GM18861 (cell line): ENCODE data around the gene DIP2C.

Source experiments
- ATAC-seq: cut with Tn5 transposase; IDR thresholded peaks from one replicate; pipeline ENCODE4 v1.9.1; 2021; ENCODE audit not compliant: unreplicated experiment

Gene DIP2C, protein sequence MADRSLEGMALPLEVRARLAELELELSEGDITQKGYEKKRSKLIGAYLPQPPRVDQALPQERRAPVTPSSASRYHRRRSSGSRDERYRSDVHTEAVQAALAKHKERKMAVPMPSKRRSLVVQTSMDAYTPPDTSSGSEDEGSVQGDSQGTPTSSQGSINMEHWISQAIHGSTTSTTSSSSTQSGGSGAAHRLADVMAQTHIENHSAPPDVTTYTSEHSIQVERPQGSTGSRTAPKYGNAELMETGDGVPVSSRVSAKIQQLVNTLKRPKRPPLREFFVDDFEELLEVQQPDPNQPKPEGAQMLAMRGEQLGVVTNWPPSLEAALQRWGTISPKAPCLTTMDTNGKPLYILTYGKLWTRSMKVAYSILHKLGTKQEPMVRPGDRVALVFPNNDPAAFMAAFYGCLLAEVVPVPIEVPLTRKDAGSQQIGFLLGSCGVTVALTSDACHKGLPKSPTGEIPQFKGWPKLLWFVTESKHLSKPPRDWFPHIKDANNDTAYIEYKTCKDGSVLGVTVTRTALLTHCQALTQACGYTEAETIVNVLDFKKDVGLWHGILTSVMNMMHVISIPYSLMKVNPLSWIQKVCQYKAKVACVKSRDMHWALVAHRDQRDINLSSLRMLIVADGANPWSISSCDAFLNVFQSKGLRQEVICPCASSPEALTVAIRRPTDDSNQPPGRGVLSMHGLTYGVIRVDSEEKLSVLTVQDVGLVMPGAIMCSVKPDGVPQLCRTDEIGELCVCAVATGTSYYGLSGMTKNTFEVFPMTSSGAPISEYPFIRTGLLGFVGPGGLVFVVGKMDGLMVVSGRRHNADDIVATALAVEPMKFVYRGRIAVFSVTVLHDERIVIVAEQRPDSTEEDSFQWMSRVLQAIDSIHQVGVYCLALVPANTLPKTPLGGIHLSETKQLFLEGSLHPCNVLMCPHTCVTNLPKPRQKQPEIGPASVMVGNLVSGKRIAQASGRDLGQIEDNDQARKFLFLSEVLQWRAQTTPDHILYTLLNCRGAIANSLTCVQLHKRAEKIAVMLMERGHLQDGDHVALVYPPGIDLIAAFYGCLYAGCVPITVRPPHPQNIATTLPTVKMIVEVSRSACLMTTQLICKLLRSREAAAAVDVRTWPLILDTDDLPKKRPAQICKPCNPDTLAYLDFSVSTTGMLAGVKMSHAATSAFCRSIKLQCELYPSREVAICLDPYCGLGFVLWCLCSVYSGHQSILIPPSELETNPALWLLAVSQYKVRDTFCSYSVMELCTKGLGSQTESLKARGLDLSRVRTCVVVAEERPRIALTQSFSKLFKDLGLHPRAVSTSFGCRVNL (N-terminal part only)

DNA sequence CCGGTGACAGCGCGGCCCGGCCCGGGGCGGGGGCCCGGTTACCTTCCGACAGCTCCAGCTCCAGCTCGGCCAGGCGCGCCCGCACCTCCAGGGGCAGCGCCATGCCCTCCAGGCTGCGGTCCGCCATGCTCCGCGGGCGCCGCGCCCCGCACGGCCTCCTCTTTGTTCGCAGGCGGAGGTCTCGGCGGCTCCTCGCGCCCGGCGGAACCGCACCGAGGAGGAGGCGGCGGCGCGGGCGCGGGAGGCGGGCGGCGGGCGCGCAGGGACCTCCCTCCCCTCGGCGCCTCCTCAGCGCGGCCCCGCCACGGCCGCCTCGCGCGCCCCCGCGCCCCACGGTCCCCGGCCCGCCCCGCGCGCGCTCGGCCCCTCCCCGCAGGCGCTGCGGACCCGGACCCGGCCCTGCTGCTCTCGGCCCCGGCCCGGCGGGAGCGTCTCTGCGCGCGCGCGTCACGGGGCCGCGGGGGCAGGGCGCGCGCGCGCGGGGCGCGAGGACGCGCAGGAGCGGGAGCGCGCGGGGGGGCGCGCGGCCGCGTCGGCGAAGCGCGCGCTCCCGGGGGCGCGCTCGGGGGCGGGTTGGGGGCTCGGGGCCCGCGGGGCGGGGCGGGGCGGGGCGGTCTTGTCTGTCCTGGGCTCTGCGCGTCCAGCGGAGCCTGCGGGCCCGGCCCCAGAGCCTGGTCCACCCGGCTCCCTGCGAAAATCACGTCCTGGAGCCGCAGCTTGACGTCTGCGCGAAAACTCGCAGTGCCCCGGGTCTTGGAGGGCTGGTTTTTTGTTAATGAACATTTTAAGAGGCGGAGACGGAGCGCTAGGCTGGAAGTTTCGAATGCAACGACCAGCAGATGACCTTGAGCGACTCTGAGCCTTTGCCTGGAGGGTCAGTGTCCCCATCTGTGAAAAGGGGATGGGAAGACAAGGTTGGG is at the start of gene DIP2C:
DIP2C (minus strand) TSS at position 217 of the 920 bp plus-strand sequence; CDS start at position 127, 90 bp downstream.
- ATAC-seq, result no peak

DNA sequence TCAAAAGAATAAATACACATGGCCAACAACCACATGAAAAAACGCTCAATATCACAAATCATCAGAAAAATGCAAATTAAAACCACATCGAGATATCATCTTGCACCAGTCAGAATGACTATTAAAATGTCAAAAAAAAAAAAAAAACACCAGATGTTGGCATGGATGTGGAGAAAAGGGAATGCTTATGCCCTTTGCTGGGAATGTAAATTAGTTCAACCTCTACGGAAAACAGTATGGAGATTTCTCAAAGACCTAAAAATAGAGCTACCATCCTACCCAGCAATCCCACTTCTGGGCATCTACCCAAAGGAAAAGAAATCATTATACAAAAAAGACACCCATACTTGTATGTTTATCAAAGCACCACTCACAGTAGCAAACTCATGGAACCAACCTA is 45.0 kb upstream of the DIP2C start:
- ATAC-seq, result no peak

- ATAC-seq, result no peak
These were observed 43.6 kb upstream of the DIP2C start for GRCh38 chr10:733086-733485.

DNA sequence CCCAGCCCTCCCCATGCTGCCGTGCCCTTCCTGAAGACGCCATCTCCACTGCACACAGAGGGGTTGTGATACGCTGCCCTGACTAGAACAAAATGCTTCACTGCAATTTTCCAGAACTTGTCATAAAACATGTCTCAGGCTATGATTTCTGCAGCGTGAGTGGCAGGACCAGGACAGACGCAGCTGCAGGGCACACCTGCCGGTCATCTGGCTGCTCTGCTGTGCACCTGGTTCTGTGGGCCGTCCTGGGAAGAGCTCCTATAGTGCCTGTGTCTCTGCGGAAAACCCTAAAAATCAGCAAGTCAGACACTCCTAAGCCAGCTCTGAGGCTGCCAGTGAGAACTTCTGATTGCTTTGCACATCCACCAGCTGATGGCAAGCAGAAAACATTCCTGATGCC is 39.7 kb upstream of the DIP2C start:
- no peak for ATAC-seq

DNA sequence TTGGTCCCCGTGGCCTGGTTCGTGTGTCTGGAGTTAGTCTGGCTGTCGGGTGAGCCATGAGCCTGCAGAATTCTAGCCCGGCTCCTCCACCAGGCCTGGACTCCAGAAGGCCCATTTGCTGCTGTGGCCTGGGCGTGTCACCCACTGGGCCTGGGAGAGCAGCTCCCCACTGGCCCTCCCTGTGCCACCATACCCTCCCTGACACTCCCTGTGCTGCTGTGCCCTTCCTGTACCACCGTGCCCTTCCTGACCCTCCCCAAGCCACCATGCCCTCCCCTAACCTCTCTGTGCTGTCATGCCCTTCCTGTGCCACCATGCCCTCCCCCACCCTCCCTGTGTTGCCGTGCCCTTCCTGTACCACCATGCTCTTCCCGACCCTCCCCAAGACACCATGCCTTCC is 39.1 kb upstream of the DIP2C start:
- ATAC-seq, result no peak

DNA sequence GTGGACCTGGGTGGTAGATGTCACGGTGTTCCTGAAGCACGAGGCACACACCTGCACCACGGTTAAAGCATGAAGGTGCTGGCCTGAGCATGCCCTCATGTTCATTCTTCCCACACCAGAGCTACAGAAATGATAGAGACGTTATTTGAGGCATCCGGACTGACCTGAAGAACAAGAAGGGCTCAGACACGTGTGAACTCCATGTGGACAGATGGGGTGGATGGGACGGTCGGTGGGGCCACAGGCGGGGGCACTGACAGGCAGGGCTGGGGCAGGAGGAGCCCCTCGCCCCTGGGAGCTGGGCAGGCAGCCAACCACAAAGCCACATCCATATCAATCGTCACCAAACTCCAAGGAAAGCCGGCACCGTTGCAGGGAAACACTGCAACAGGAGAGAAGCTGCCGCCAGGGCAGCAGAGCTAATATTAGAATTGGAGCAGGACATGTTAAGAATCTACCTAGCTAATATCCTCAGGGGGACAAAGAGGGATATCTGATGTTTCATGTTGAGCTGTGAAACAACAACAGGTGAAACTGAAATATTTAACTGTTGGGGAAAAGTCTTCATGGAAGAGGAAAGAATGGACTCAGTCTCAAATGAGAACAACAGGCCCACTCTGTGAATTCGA is 37.8 kb upstream of the DIP2C start:
- no peak for ATAC-seq

GRCh38 chr10:725786-726185 is 36.3 kb upstream of the DIP2C start:
- ATAC-seq, result no peak

- no peak for ATAC-seq
These were observed 35.8 kb upstream of the DIP2C start for GRCh38 chr10:725302-725701.

DNA sequence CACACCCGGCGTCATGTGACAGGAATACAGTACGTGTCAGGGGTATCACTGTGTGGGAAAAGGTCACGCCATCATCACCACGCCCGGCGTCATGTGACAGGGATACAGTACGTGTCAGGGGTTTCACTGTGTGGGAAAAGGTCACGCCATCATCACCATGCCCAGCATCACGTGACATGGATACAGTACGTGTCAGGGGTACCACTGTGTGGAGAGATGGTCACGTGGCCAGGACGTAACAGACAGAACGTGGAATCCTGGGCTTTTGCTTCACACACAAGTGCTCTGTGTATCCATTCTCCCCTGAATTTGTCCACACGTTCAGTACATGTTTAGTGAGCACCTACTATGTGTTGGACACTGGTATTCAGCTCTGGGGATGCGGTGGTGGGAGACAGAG is 34.5 kb upstream of the DIP2C start:
- no peak for ATAC-seq

GRCh38 chr10:722281-723060 is 33.0 kb upstream of the DIP2C start:
- ATAC-seq, result no peak

- no peak for ATAC-seq
These were observed 28.8 kb upstream of the DIP2C start for GRCh38 chr10:718143-718700.

DNA sequence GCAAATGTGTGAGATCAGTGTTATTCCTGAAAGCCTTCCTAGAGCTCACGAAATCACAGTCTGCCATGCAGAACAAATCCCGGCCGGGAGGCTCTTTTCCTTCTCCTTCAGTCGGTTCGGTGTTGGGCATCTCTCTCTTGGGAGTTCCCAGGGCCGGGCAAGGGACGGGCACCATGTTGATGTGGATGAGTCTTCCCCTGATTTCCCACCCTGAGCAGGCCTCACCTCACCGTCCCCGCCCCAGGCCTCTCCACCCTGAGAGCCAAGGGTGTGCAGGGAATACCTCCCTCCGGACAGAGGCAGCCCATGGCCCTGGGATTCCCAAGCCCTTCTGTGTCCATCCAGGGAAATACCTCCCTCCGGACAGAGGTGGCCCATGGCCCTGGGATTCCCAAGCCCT is 28.0 kb upstream of the DIP2C start:
- no peak for ATAC-seq

GRCh38 chr10:716821-717220 is 27.4 kb upstream of the DIP2C start:
- no peak for ATAC-seq

DNA sequence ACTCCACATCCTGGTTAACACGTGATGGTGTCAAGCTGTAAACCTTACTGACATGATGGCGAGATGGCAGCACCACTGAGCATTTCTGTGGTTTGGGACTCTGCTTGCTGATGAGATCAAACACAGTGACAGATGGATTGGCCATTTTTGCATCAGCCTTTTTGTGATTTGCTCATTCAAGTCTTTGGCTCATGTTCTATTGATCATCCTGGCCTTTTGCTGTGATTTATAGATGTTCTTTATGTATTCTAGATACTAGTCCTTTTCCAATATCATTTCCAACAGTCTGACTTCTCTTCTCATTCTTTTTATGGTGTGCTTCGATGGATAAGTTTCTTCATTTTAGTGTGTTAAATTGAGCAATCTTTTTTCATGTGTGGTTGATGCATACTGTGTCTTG is 24.7 kb upstream of the DIP2C start:
- no peak for ATAC-seq

GRCh38 chr10:712575-712974 is 23.1 kb upstream of the DIP2C start:
- no peak for ATAC-seq

DNA sequence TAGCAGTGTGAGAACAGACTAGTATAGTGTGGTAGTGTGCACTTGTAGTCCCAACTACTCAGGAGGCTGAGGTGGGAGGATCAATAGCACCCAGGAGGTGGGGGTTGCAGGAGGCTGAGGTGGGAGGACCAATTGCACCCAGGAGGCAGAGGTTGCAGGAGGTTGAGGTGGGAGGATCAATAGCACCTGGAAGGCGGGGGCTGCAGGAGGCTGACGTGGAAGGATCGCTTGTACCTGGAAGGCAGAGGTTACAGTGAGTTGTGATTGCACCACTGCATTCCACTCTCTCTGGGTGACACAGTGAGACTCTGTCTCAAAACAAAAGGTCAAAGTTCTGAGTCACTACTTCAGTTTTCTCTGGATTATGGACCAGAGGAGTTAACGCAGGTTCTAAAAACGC is 22.6 kb upstream of the DIP2C start:
- no peak for ATAC-seq

DNA sequence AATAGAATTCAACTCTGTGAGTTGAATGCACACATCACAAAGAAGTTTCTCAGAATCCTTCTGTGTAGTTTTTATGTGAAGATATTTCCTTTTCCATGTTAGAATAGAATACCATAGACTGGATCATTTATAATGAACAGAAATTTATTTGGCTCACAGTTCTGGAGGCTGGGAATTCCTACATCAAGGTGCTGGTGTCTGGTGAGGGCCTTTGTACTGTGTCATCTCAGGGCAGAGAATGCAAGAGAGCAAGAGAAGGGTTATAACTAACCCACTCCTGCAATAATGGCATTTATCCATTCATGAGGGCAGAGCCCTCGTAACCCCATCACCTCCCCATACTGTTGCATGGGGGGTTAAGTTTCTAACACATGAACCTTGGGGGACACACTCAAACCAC is 18.4 kb upstream of the DIP2C start:
- no peak for ATAC-seq

DNA sequence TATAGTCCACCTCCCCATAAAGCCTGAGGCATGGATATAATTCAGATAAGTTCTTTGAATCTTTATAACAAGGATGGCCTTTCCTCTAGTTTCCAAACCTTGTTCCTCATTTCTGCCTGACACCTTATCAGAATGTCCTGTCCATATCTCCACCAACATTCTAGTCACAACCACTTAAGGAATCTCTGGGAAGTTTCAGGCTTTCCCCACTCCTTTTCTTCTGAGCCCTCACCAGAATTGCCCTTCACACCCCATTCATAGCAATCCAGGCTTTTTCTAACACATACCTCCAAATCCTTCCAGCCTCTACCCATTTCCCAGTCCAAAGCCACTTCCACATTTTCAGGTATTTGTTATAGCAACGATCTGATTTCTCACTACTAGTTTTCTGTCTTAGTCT is 18.0 kb upstream of the DIP2C start:
- ATAC-seq, result no peak

DNA sequence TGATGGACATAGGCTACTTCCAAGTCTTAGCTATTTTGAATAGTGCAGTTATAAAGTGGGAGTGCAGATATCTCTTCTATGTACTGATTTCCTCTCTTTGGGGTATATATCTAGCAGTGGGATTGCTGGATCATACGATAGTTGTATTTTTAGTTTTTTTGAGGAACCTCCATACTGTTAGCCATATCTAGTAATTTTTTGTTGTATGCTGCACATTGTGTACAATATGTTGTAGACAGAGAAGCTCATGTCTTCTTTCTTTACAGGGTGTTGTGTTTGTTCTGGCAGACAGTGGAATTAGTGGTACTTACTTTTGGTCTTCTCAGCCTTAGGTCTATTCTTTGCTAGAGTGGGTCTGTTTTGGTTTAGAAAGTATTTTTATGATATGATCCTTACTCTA is 13.7 kb upstream of the DIP2C start:
- no peak for ATAC-seq
